ENCODE measurements around the gene GJD3. TPM values are rescaled to one million over a fixed set of nuclear protein-coding genes. Genes with fewer than 3 reads are reported as not detected.

The GJD3 gene
- total RNA-seq, 4 donors from 2014 or later = 0.98 to 1.2 TPM; not detected in 2

- Histone ChIP-seq H3K36me3 (peaks cover 0 to 29% of the 10 kb centered on the region in 2 donors), H3K9me3 (no peaks in the 10 kb centered on the region), H3K4me3 (no peak overlapping the region), H3K27ac (peak overlapping the region; percentile 95 to 100 (median 98)), H3K4me1 (peaks cover 68 to 72% of the 10 kb centered on the region in 2 donors), H3K27me3 (no peaks in the 10 kb centered on the region)
- DNase-seq (no peak), ATAC-seq (no peak)
- in situ Hi-C loops (cut with MboI; ENCODE audit: low sequenced_read_pairs in 4 of 4) (loop anchor here in 3 of 4 donors (5.0 to 25.0 kb wide), 3 partner anchors 48 to 145 kb away; partner anchors contain the start of gene WIPF2 (in 1 of the 3)), intact Hi-C loops (cut with DNase I; ENCODE audit: low total_unique reads) (loop anchor here (5.0 to 10.0 kb wide), 3 partner anchors 145 to 1155 kb away; partner anchors contain the start of gene CACNB1)
- TF ChIP-seq CTCF (IDR thresholded peaks at IDR 0.05 in 4 of 5, conservative IDR thresholded peaks at IDR 0.05 in 1 of 5) = no peak
Measured at GRCh38 chr17:40349895-40350688, 14.4 kb downstream of the GJD3 start.

DNA sequence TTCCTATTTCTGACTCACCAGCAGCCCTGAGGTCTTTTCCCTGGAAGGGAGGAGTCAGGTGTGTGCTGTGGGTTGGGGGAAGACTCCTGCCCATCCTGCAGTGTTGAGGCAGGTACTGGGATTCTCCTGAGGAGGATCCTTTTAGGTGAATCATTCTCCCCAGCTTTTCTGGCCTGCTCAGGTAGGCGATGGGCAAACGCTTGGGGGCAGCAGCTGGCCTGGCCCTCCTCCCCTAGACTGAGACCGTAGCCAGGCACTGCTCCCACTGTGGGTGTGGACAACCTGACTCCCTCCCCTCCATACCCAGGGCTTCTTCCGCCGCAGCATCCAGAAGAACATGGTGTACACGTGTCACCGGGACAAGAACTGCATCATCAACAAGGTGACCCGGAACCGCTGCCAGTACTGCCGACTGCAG is 15.1 kb downstream of the GJD3 start:
- H3K9me3 ChIP-seq = no peaks in the 10 kb centered on the region
- in situ Hi-C loops (cut with MboI; ENCODE audit: low sequenced_read_pairs in 4 of 4) = no loop called here
- H3K27ac ChIP-seq = peak overlapping the region; percentile 95 to 100 (median 98)
- TF ChIP-seq CTCF (IDR thresholded peaks at IDR 0.05 in 4 of 5, conservative IDR thresholded peaks at IDR 0.05 in 1 of 5) (no peak), POLR2A (IDR thresholded peaks at IDR 0.05) (peak; percentile 16 to 24)
- H3K4me1 ChIP-seq = peaks cover 68 to 74% of the 10 kb centered on the region in 2 donors
- peaks cover 0 to 28% of the 10 kb centered on the region in 2 donors for H3K36me3 ChIP-seq
- H3K27me3 ChIP-seq = no peaks in the 10 kb centered on the region
- H3K4me3 ChIP-seq = no peak overlapping the region
- intact Hi-C loops (cut with DNase I; ENCODE audit: low total_unique reads) = loop anchor here (10.0 kb wide), 1 partner anchor 1155 kb away; the partner anchor contains the start of gene CACNB1
- ATAC-seq = peak; percentile 48 to 55
- DNase-seq = peak; percentile 72 to 85

GRCh38 chr17:40348562-40349476 is 15.7 kb downstream of the GJD3 start:
- DNase-seq (peak; percentile 38 to 82), ATAC-seq (peak; percentile 18 to 27)
- Histone ChIP-seq H3K36me3 (peaks cover 0 to 21% of the 10 kb centered on the region in 2 donors), H3K4me1 (peaks cover 71 to 81% of the 10 kb centered on the region in 2 donors), H3K9me3 (no peaks in the 10 kb centered on the region), H3K27me3 (no peaks in the 10 kb centered on the region), H3K4me3 (no peak overlapping the region), H3K27ac (peak overlapping the region; percentile 95 to 100 (median 98))
- TF ChIP-seq CTCF (IDR thresholded peaks at IDR 0.05 in 4 of 5, conservative IDR thresholded peaks at IDR 0.05 in 1 of 5) (no peak), POLR2A (IDR thresholded peaks at IDR 0.05) (no peak)
- in situ Hi-C loops (cut with MboI; ENCODE audit: low sequenced_read_pairs in 4 of 4) = no loop called here
- intact Hi-C loops (cut with DNase I; ENCODE audit: low total_unique reads) = loop anchor here (10.0 kb wide), 1 partner anchor 1154 kb away; the partner anchor contains the start of gene CACNB1

- intact Hi-C loops (cut with DNase I; ENCODE audit: low total_unique reads) (loop anchor here (10.0 kb wide), 1 partner anchor 1153 kb away; the partner anchor contains the start of gene CACNB1), in situ Hi-C loops (cut with MboI; ENCODE audit: low sequenced_read_pairs in 4 of 4) (no loop called here)
- Histone ChIP-seq H3K36me3 (peaks cover 0 to 14% of the 10 kb centered on the region in 2 donors), H3K27ac (peak overlapping the region; percentile 95 to 100 (median 98)), H3K9me3 (no peaks in the 10 kb centered on the region), H3K4me1 (peaks cover 78 to 88% of the 10 kb centered on the region in 2 donors), H3K27me3 (no peaks in the 10 kb centered on the region), H3K4me3 (peak overlapping the region in 2 of 4 donors; percentile 4 to 27)
- ATAC-seq (no peak), DNase-seq (no peak)
- no peak for TF ChIP-seq CTCF (IDR thresholded peaks at IDR 0.05 in 4 of 5, conservative IDR thresholded peaks at IDR 0.05 in 1 of 5)
- TF ChIP-seq POLR2A (IDR thresholded peaks at IDR 0.05) = no peak
Measured at GRCh38 chr17:40348136-40348504, 16.4 kb downstream of the GJD3 start.
